GM11168 (cell line): ENCODE data around the gene MOK.
"Not testable (repeated sequence)": the region's sequence is repeated elsewhere in the genome, so short reads cannot be mapped to it uniquely, and the experiment has no call there.

Experiments used
- in situ Hi-C: fragments of 300-500 bp; cut with MboI; formaldehyde crosslinking; loops from one replicate; pipeline ENCODE4 v1.12.0; 2022; ENCODE audit warnings: low sequenced_read_pairs; ENCODE audit not compliant: unreplicated experiment

Gene MOK, protein sequence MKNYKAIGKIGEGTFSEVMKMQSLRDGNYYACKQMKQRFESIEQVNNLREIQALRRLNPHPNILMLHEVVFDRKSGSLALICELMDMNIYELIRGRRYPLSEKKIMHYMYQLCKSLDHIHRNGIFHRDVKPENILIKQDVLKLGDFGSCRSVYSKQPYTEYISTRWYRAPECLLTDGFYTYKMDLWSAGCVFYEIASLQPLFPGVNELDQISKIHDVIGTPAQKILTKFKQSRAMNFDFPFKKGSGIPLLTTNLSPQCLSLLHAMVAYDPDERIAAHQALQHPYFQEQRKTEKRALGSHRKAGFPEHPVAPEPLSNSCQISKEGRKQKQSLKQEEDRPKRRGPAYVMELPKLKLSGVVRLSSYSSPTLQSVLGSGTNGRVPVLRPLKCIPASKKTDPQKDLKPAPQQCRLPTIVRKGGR

DNA sequence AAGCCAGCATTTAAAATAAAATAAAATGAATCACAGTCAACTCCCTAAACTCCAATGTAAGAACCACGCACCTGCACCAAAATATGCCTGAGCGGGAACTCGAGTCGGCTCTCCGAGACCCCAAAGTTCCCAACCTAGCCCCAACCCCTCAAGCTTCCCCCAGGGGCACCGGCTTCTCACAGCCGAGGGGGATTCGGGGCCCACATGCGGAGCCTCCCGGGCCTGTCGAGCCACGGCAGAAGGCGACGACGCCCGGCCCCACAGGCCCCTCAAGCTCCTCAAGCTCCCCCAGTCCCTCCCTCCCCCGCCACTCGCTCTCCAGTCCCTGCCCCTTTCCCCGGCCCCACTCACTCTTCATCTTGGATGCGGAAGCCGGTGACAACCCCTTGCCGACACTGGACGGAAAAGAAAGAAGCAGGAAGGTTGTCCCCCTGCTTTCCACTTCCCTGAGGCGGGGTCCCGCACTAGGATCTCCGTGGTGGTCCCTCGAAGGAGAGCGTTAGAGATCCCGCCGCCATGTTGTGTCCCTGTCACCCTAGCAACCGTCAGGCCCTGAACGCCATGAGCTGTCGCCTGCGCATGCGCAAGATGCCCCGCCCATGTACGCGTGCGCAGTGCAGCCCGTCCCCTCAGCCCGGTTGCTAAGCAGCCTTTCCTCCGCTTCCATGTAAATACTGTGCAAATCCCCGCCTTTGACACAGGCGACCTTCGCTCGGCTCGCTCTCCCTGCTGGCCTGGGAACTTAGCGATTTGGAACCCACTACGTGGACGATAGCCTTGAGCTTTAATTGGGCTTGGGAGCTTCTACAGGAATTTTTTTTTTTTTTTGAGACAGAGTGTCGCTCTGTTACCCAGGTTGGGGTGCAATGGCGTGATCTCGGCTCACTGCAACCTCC, at the start of gene MOK:
TSS of gene MOK (minus strand) at position 554 of the 896 bp plus-strand sequence. CDS start at position 358, 196 bp downstream.
- in situ Hi-C loops: no loop called here

DNA sequence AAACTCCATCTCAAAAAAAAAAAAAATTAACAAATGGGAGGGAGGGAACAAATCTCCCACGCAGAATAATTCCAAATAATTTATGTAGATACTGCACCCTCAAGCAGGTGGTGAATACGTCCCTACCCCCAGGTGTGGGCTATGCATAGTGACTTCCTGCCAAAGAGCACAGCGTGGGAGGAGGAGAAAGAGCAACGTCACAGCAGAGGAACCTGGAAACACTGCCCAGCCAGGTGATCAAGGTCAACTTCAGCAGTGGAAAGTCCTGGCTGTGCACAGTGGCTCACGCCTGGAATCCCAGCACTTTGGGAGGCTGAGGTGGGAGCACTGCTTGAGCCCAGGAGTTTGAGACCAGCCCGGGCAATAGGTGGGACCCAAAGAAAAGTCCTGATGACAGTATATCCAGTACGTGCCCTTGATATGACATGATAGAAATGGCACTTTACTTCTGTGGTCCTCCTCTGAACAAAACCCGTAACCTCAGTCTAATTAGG, 48.2 kb upstream of the MOK start:
- in situ Hi-C loops: no loop called here

DNA sequence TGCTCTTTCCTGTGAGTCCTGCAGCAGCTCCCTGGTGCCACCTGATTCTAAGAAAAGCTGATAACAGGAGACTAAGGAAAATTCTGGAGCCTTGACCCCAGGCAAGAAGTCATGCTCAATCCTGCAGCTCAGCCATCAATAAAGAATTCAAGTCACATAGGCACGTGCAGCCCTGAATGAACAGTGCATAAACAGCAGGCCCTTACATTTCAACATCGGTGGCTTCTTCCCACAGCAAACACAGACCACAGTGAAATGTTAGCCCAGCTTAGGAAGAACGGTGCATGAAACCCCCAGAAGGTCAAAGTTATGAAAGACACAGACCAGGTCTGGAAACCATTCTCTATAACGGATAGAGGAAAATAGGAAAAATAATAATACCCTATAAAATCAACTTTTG, 47.2 kb upstream of the MOK start:
- in situ Hi-C loops: no loop called here

DNA sequence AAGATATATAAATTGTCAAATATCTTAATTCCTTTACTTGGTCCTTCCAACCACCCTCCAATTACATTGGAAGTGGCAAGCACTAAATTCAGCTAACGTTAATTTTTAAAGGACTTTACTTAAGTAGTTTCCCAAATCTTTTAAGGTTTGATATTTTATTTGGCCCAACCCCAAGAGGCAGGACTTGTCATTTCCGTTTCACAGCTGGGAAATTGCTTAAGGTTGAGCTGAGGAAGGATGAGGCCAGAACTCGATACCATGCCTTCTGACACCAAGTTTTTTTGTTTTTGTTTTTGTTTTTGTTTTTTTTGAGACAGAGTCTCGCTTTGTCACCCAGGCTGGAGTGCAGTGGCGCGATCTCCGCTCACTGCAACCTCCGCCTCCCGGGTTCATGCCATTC, 46.6 kb upstream of the MOK start:
- in situ Hi-C loops: not testable (repeated sequence)

DNA sequence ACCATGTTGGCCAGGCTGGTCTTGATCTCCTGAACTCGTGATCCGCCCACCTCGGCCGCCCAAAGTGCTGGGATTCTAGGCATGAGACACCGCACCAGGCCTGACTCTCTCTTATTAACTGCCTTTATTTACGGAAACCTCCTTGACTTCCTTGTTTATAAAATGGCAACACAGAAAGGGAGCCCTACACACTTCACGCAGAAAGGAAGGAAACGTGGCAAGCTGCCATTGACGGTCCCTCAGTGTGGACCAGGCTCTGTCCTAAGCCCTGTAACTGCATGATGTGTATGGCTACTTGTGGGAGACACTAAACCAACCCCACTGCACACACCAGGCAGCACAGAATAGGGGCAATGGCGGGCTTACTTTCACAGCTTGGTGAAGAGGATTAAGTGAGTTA, 46.1 kb upstream of the MOK start:
- in situ Hi-C loops: no loop called here

DNA sequence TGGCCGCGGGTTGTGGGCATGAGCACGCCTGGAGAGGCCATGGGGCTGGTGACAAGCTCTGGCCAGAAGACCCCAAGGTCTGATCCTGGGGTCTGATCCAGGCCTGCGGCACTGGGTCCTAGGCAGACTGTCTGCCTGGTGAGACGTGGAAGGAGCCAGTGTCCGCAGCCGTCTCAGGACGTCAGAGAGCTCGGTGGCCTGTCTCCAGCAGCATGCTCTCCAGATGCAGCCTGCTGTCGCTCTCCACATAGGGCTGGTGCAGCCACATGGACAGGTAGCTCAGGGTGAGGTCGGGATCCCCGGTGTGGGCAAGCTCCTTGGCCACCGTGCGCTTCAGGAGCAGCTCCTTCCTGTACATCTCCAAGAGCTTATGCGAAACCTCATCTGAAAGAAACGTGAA, 43.4 kb upstream of the MOK start:
- in situ Hi-C loops: no loop called here

DNA sequence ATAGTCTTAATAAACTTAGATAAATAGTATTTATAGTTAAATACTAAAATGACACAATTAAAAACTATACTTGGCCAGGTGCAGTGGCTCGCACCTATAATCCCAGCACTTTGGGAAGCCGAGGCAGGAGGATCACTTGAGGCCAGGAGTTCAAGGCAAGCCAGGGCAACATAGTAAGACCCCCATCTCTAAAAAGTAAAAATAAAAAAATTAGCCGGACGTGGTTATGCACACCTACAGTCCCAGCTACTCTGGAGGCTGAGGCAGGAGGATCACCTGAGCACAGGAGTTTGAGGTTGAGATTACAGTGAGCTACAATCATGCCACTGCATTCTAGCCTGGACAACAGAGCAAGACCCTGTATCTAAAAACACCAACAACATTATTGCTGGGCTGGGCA, 41.7 kb upstream of the MOK start:
- in situ Hi-C loops: no loop called here

DNA sequence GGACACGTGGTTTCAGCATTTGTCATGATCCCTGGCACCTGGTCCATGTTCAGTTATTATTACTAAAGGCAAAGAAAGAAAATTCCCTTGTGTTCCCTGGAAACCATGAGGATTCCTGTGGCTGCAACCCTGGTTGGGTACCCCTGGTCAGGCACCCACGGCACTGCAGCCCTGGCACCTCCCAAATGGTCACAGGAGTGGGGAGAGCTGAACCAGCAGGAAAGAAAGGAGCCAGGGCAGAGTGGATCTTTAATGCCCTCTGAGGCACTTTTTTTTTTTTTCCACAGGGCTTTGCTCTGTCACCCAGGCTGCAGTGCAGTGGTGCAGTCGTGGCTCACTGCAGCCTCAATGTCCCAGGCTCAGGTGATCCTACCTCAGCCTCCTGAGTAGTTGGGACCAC, 40.3 kb upstream of the MOK start:
- in situ Hi-C loops: no loop called here

DNA sequence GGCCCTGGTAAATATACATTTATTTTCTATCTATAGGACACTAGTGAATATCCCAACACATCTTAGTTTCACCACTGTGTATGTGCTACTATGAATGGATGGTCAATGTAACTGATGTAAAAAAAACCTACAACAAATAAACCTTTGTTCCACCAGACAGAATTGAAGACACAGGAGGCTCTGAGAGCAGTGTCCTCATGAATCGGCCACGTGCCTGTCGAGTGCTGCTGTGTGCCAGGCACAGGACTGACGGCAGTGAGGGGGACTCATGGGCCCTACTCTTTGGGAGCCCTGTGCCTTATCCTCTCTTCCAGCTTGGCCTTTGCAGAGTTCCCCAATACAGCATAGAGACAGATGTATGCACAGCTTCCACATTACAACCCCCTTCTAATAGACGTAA, 39.5 kb upstream of the MOK start:
- in situ Hi-C loops: no loop called here

DNA sequence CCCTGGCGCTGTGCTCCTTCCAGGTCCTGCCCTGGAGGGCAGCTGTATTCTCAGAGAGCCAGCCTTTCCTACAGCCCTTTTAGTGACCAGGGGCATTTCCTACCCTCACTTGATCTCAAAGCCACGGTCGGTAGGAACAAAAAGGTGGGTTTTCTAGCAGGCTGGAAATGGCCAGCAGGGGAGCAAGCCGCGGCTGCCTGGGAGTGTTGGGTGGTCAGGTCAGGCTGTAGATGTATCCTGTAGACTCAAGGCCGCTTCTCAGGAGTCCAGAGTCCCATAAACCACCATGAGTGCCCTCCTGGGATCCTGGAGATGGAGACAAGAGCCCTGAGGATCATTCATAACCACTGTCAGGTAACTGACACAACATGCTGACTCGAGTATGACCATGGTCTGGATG, 39.1 kb upstream of the MOK start:
- in situ Hi-C loops: no loop called here

DNA sequence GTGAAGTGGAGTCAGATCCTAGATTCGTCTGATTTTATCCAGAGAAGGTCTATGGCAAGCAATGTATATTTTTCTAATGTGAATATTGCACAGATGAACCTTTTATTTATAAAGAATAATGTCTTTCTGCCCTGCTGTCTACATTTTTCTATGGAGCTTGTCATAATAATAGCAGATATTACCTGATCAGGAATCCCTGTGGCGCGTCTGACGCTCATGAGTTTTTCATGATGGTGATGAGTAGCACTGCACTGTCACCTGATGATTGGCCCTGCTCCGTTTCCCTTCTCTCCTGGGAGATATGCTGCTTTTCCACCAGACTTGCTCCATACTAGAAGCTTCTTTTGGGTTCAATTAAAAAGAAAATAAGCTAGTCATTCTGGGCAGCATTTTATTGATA, 37.3 kb upstream of the MOK start:
- in situ Hi-C loops: no loop called here

DNA sequence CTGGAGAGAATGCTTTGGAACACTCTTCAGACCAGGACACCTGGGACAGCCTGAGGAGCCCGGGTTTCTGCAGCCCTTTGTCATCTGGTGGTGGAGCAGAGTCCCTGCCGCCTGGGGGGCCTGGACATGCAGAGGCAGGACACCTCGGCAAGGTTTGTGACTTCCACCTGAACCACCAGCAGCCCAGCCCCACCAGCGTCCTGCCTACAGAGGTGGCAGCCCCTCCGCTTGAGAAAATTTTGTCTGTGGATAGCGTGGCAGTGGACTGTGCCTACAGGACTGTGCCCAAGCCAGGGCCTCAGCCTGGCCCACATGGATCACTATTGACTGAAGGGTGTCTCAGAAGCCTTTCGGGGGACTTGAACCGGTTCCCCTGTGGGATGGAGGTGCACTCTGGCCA, 36.6 kb upstream of the MOK start:
- in situ Hi-C loops: no loop called here

DNA sequence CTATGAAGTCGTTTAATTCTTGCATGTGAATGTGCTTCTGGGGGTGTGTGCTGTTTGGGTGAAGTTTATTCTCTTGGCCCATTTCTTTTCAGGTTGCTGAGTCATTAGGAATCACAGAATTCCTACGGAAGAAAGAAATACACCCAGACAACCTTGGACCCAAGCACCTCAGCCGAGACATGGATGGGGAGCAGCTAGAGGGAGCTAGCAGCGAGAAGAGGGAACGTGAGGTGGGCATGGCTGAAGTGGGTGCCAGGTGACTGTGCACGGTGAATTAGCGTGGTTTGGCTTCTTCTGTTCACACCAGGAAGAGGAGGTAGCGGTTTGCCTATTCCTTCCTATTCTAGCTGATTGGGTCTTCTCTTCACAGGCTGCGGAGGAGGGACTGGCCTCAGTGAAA, 33.8 kb upstream of the MOK start:
- in situ Hi-C loops: no loop called here

DNA sequence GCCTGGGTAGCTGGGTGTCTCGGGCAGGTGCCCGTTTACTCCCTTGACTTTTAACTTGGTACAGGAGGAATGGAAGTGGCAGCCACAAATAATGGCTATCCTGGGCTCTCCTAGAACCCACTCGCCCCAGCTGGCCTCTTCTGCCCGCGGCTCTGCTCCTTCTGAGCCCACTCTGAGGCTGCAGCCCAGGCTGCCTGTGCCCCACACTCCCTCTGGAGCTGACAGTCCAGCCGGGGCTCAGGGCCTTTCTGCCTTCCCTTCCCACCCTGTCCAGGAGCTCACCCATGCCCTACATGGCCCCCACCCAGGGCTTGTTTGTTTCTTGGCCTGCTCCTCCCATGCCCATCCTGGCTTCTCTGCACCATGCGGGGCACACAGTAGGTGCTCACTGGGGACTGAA, 30.2 kb upstream of the MOK start:
- in situ Hi-C loops: no loop called here

DNA sequence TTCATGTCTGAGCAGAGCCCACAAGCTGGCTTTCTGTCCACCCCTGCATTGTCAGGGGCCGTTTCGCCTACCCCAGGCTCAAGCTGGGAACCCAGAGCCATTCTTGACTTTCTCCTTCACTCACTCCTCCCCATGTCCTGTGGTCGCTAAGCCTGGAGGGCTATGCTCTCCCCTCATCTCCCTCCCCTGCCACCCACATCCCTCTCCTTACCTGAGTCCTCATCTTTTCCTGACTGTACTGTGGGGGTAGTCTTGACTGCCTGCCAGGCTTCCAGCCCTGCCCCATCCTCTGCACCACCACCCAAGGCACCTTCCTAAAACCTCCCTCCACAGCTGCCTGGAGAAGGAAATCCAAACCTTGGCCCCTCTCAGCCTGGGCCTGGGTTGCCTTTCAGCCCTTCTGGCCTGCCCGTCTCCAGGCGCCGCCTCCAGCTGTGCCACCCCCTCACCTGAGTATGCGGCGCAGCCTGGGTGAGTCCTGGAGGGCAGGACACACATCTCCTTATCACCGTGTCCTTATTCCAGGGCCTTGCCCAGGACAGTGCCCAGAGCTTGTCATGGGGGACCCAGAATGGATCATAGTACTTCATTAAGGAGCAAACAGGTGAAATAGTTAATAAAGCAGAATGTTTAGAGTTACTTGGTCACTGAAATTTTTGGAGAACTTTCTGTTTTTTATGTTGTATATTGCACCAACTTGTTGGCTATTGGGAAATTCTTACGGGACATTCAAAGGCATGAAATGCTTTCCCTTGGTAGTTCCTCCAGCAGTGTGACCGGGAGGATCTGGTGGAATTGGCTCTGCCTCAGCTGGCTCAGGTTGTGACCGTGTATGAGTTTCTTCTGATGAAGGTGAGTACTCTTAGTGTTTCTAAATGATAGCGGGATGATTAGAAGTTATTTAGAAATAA, 29.1 kb upstream of the MOK start:
- in situ Hi-C loops: no loop called here

DNA sequence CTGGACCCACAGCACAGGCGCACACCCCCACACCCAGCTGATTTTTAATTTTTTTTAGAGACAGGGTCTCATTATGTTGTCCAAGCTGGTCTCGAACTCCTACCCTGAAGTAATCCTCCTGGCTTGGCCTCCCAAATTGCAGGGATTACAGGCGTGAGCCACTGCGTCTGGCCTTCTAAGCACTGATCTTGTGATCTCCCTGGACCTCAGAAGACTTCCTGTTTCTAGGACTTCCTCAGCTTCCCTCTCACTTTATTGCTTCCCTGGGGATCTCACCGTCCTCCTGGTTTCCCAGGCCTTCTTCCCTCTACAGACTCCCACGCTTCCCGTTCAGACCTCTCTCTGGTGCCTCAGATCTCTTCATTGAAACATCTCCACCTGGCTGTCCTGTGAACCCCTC, 28.4 kb upstream of the MOK start:
- in situ Hi-C loops: no loop called here

DNA sequence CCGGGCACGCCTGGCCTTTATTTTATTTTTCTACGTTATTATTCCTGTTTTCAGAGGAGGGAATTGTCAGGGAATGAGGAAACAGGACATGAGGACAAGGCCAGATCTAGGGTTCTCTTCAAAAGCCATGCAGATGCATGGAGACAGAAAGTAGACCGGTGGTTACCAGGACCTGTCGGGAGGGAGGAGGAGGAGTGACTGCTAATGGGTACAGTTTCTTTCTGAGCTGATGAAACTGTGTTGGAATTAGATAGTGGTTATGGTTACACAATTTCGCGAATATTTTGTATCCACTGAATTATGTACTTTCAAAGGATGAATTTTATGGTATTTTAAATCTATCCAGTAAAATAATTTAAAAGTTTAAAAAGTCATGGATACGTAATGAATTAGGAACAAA, 25.8 kb upstream of the MOK start:
- in situ Hi-C loops: no loop called here

DNA sequence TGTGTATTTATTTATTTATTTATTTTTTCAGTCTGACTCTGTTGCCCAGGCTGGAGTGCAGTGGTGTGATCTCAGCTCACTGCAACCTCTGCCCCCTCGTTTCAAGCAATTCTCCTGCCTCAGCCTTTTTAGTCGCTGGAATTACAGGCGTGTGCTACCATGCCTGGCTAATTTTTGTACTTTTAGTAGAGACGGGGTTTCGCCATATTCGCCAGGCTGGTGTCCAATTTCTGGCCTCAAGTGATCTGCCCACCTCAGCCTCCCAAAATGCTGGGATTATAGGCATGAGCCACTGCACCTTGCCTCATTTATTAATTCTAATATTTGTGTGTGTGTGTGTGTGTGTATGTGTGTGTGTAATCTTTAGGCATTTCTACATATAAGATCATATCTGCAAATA, 24.4 kb upstream of the MOK start:
- in situ Hi-C loops: loop anchor here (5.0 kb wide), 1 partner anchor 58 kb away; no protein-coding TSS in a partner anchor

DNA sequence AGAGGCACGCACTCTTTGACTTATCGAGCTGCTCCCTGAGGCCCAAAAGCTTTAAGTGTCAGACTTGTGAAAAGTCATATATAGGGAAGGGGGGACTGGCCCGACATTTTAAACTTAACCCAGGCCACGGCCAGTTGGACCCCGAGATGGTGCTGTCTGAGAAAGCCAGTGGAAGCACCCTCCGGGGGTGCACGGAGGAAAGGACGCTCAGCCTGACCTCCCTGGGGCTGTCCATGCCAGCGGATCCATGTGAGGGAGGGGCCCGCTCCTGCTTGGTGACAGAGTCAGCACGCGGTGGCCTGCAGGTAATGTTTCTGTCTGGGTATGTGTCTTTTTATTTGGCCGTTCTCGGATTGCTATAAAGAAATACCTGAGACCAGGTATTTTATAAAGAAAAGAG, 21.6 kb upstream of the MOK start:
- in situ Hi-C loops: loop anchor here (5.0 kb wide), 1 partner anchor 61 kb away; no protein-coding TSS in a partner anchor

DNA sequence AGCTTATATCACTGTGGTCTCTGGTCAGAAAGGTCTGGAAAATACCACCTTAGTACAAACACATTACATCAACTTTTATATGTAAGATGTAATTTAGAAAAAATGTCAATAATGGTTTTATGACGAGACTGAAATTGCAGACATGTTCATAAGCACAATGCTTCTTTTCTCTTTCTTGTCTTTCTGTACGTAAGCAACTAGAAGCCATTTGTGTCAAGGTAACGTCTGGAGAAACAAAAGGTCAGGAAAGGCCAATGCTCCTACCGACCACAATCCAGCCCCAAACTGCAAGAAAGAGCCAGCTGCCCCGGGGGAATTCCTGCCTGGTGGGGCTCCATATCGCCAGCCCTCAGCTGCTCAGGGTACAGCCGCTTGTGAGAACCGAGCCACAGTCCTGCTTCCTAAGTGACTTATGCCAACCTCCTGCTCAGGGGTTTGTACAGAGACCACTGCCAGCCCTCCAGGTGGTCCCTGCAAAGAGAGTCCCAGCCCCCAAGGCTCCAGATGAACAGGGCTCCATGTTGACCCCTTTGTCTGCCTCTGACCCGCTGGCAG, 20.9 kb upstream of the MOK start:
- in situ Hi-C loops: loop anchor here (5.0 kb wide), 1 partner anchor 61 kb away; no protein-coding TSS in a partner anchor
